Camera-type eye (tissue), 1 donor: ENCODE data around the gene PIGC. TPM values are rescaled to one million over a fixed set of nuclear protein-coding genes. Genes with fewer than 3 reads are reported as not detected.

ENCODE experiments used
- total RNA-seq: library from RNA; depleted of rRNA; stranded (reverse); fragments of >200 nt; gene quantifications from one replicate; pipeline ENCODE4 v1.2.3, GENCODE V29; 2014

The PIGC gene
- 26.8 TPM for total RNA-seq

DNA sequence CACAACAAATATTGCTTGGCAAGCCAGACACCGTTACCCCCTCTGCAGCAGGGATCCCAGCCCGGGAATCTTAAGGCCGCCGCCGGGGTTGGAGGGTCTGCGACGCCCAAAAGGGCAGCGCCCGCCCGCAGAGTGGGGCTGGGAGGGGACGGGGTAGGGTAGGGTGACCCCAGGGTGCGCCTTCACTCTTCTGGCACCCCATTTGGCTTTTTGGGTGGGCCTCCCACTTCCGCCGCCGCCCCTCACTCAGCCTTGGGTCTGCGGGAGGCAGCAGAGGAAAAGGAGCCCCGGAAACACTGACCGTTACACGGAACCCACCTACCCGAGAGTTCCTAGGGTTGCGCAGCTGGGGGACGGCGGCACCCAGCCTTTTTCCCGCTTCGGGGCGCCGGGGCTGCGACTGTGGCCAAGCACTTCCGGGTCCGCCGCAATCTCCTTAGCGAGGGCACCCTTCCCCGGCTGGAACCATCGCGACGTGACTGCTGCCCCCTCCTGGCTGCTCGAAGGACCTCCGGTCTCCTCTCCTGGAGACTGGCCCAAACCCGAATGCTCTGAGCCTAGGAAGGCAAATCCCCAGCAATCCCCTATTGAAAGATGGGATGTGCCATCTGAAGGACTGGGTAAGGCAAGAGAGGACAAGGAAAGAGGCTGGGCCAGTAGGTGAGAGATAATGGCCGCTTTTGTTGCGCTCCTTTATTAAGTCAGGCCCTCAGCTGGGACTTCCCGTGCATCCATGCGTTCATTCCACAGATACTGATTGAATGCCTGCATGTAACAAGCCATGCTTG lies at the start of gene PIGC:
TSS of gene PIGC (minus strand) at position 404 of the 788 bp plus-strand sequence. CDS start 1,447 bp downstream, outside the sequence.

GRCh38 chr1:172420385-172420784 lies 23.5 kb downstream of the PIGC start, which contains the start of gene C1orf105:
Gene C1orf105 (plus strand): TSS chr1:172420685. CDS start chr1:172420886, 201 bp downstream.

Other genes starting within 250 kb of the PIGC start
- gene C1orf105, start 23.4 kb downstream of the PIGC start, total RNA-seq = 1.2 TPM
- 154 TPM for gene SUCO, start 89.1 kb upstream of the PIGC start, total RNA-seq
- not detected for gene FASLG, start 215.0 kb upstream of the PIGC start, total RNA-seq